Right atrium auricular region (tissue), 2 donors: ENCODE data around the gene LRIT3. TPM values are rescaled to one million over a fixed set of nuclear protein-coding genes. Genes with fewer than 3 reads are reported as not detected.
A peak's percentile ranks its signal among the peaks of the same experiment; 100 is the strongest.

ENCODE experiments used
- DNase-seq: peaks from one replicate; pipeline ENCODE4 v3.0.0-alpha.2; 2019; ENCODE audit warnings: low spot score
- H3K27ac ChIP-seq, 2 donors: fragments of 200-600 bp; sonication (generic); 1 replicate in 1 of 2; 2 replicates in 1 of 2; pipeline ENCODE4 v1.5.1; 2016 to 2019
- H3K27me3 ChIP-seq, 2 donors: fragments of 200-600 bp; sonication (generic); one replicate each; pipeline versions ENCODE4 v1.5.1 to v1.6.0; 2017 to 2019
- H3K36me3 ChIP-seq: fragments of 200-600 bp; sonication (generic); one replicate; pipeline ENCODE4 v1.5.1; 2016
- H3K4me1 ChIP-seq, 2 donors: fragments of 200-600 bp; sonication (generic); one replicate each; pipeline versions ENCODE4 v1.5.1 to v1.6.0; 2017 to 2019
- H3K4me3 ChIP-seq, 2 donors: fragments of 200-600 bp; sonication (generic); 1 replicate in 1 of 2; 2 replicates in 1 of 2; pipeline ENCODE4 v1.5.1; 2017 to 2019; ENCODE audit warnings: mild to moderate bottlenecking in 1 of 2, moderate library complexity in 1 of 2
- H3K9me3 ChIP-seq, 2 donors: fragments of 200-600 bp; sonication (generic); one replicate each; pipeline ENCODE4 v1.5.1; 2019
- CTCF ChIP-seq, 2 donors: fragments of 200-600 bp; sonication (generic); IDR thresholded peaks; one replicate each; pipeline ENCODE4 v1.5.1; 2019; ENCODE audit warnings: antibody characterized with exemption in 2 of 2
- total RNA-seq, 2 donors: library from RNA; depleted of rRNA; stranded (reverse); fragments of >200 nt; gene quantifications; one replicate each; pipeline ENCODE4 v1.1.0, GENCODE V29; 2016

The LRIT3 gene
- total RNA-seq, 2 donors from 2014 or later, result 0.12 TPM; not detected in 1

GRCh38 chr4:109809655-109810054 lies 38.3 kb upstream of the LRIT3 start:
- DNase-seq, result no peak
- no peak overlapping the region for H3K27ac ChIP-seq

GRCh38 chr4:109810552-109811387 lies 37.1 kb upstream of the LRIT3 start:
- no peaks in the 10 kb centered on the region for H3K27me3 ChIP-seq
- no peak for TF ChIP-seq CTCF (IDR thresholded peaks at IDR 0.05)
- no peak overlapping the region for H3K4me3 ChIP-seq
- no peaks in the 10 kb centered on the region for H3K9me3 ChIP-seq
- DNase-seq, result no peak
- no peaks in the 10 kb centered on the region for H3K4me1 ChIP-seq
- H3K27ac ChIP-seq, result no peak overlapping the region
- H3K36me3 ChIP-seq, result no peaks in the 10 kb centered on the region

More at GRCh38 chr4:109809655-109810054, 38.3 kb upstream of the LRIT3 start:
- Histone ChIP-seq H3K4me3 (no peak overlapping the region), H3K27me3 (no peaks in the 10 kb centered on the region), H3K36me3 (no peaks in the 10 kb centered on the region), H3K4me1 (no peaks in the 10 kb centered on the region), H3K9me3 (no peaks in the 10 kb centered on the region)
- TF ChIP-seq CTCF (IDR thresholded peaks at IDR 0.05), result no peak

GRCh38 chr4:109811707-109812106 lies 36.2 kb upstream of the LRIT3 start:
- Histone ChIP-seq H3K4me3 (no peak overlapping the region), H3K36me3 (no peaks in the 10 kb centered on the region), H3K4me1 (peaks cover 0 to 9% of the 10 kb centered on the region in 2 donors), H3K27ac (no peak overlapping the region), H3K27me3 (no peaks in the 10 kb centered on the region), H3K9me3 (no peaks in the 10 kb centered on the region)
- TF ChIP-seq CTCF (IDR thresholded peaks at IDR 0.05), result no peak
- no peak for DNase-seq

- TF ChIP-seq CTCF (IDR thresholded peaks at IDR 0.05), result peak in 1 of 2 donors; percentile 5
- peak; percentile 94 for DNase-seq
- H3K4me1 ChIP-seq, result peaks cover 0 to 14% of the 10 kb centered on the region in 2 donors
- H3K9me3 ChIP-seq, result no peaks in the 10 kb centered on the region
- H3K36me3 ChIP-seq, result peaks cover 13% of the 10 kb centered on the region
- peak within 1 kb of the TSS; percentile 84 to 86 for H3K27ac ChIP-seq
- peak within 1 kb of the TSS; percentile 75 to 84 for H3K4me3 ChIP-seq
- no peaks in the 10 kb centered on the region for H3K27me3 ChIP-seq
Observed at GRCh38 chr4:109815151-109816081, 32.5 kb upstream of the LRIT3 start, which contains the start of gene GAR1. TSS of gene GAR1 (plus strand) at chr4:109815762. CDS start at chr4:109816165, 403 bp downstream.

- TF ChIP-seq CTCF (IDR thresholded peaks at IDR 0.05), result no peak
- Histone ChIP-seq H3K36me3 (peaks cover 13% of the 10 kb centered on the region), H3K4me1 (peaks cover 0 to 14% of the 10 kb centered on the region in 2 donors), H3K9me3 (no peaks in the 10 kb centered on the region), H3K4me3 (peak overlapping the region; percentile 75 to 84), H3K27me3 (no peaks in the 10 kb centered on the region), H3K27ac (peak overlapping the region; percentile 84 to 86)
- no peak for DNase-seq
Observed at GRCh38 chr4:109816082-109816442, 31.8 kb upstream of the LRIT3 start.
